OCI-LY3 (cell line): Measurements from ENCODE around the gene APPL1.

Experiments used
- CTCF ChIP-seq: fragments of 200-600, 300-600 bp; sonication (generic); IDR thresholded peaks from 2 replicates; pipeline ENCODE4 v1.5.1; 2014; ENCODE audit warnings: antibody characterized with exemption, low read length, low read depth
- EZH2phosphoT487 ChIP-seq: fragments of 200-600 bp; shearing (Covaris generic); IDR thresholded peaks from 2 replicates; pipeline ENCODE4 v1.6.1; 2018; ENCODE audit warnings: antibody characterized with exemption, mixed run types, low read depth

GRCh38 chr3:57224856-57225255 is 2.7 kb upstream of the APPL1 start:
- TF ChIP-seq CTCF (no peak), EZH2phosphoT487 (no peak)
